ENCODE results near the gene AGFG1. TPM values are rescaled to one million over a fixed set of nuclear protein-coding genes. Genes with fewer than 3 reads are reported as not detected.

AGFG1 gene
- total RNA-seq, 2 donors from 2014 or later, result 85.9 to 89.4 TPM

DNA sequence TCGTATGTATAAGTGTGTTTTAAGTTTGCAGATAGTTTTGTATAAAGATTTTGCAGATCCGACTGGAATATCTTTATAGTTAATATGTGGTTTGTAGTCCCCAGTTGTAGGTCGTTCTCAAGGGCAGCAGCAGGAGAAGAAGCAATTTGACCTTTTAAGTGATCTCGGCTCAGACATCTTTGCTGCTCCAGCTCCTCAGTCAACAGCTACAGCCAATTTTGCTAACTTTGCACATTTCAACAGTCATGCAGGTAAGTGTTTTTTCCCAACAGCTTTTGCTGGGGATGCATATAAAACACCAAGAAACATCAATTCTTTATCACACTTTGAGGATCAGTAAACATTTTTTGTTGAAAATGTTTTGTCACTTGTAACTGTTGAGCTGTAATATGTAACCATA lies 52.7 kb downstream of the AGFG1 start:
- Histone ChIP-seq H3K36me3 (peaks cover 5% of the 10 kb centered on the region), H3K9me3 (no peaks in the 10 kb centered on the region), H3K4me1 (ENCODE audit: control insufficient read depth in 1 of 2, low read depth in 2 of 2) (peaks cover 0 to 7% of the 10 kb centered on the region in 2 donors), H3K4me3 (no peak overlapping the region), H3K27ac (no peak overlapping the region), H3K27me3 (replicated peaks; ENCODE audit: insufficient read depth) (no peaks in the 10 kb centered on the region)
- ATAC-seq (ENCODE audit: insufficient number of reproducible peaks, low FRiP score, low read depth) (no peak), DNase-seq (ENCODE audit: low spot score) (no peak)
- TF ChIP-seq, protein P1, sequence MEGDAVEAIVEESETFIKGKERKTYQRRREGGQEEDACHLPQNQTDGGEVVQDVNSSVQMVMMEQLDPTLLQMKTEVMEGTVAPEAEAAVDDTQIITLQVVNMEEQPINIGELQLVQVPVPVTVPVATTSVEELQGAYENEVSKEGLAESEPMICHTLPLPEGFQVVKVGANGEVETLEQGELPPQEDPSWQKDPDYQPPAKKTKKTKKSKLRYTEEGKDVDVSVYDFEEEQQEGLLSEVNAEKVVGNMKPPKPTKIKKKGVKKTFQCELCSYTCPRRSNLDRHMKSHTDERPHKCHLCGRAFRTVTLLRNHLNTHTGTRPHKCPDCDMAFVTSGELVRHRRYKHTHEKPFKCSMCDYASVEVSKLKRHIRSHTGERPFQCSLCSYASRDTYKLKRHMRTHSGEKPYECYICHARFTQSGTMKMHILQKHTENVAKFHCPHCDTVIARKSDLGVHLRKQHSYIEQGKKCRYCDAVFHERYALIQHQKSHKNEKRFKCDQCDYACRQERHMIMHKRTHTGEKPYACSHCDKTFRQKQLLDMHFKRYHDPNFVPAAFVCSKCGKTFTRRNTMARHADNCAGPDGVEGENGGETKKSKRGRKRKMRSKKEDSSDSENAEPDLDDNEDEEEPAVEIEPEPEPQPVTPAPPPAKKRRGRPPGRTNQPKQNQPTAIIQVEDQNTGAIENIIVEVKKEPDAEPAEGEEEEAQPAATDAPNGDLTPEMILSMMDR (IDR thresholded peaks at IDR 0.05), result no peak

DNA sequence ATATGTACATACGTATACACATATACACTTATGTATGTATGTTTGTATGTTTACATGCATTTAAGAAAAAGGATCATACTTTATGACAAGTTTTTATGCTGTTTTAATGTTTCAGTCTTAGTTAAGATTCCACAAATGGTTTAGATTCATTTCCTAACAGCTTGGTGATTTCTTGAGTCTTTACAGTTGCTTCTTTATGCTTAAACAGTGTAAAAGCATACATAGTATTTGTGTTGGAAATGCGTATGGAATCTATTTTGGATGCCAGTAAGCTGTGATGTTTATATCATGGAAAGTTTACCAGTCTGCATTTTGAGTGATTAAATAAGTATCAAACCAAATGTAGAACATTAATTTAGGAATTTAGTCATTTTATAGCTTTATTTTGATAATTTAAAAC lies 55.4 kb downstream of the AGFG1 start:
- Histone ChIP-seq H3K36me3 (peaks cover 5% of the 10 kb centered on the region), H3K4me3 (no peak overlapping the region), H3K4me1 (ENCODE audit: control insufficient read depth in 1 of 2, low read depth in 2 of 2) (no peaks in the 10 kb centered on the region), H3K27ac (no peak overlapping the region), H3K9me3 (no peaks in the 10 kb centered on the region), H3K27me3 (replicated peaks; ENCODE audit: insufficient read depth) (no peaks in the 10 kb centered on the region)
- ATAC-seq (ENCODE audit: insufficient number of reproducible peaks, low FRiP score, low read depth), result no peak
- no peak for DNase-seq (ENCODE audit: low spot score)
- TF ChIP-seq, protein P1 (IDR thresholded peaks at IDR 0.05), result no peak

DNA sequence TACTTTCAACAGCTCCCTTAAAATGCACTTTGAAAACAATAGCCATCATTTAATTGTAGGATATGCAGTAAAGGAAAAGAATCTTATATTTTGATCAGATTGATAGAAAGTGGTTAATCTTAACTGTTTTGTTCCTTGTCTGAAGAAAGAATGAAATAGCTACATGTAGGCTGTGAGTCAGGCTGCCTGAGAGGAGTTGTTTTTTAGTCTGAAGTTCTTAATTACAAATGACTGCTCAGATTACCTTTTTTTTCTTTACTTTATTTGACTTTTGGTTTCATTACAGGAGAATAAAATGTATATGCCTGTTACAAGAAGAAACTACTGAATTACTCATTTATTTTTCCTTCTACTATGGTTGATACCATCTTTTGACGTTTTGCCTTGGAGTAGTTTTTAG lies 56.8 kb downstream of the AGFG1 start:
- no peak overlapping the region for H3K4me3 ChIP-seq
- H3K36me3 ChIP-seq, result peaks cover 13% of the 10 kb centered on the region

DNA sequence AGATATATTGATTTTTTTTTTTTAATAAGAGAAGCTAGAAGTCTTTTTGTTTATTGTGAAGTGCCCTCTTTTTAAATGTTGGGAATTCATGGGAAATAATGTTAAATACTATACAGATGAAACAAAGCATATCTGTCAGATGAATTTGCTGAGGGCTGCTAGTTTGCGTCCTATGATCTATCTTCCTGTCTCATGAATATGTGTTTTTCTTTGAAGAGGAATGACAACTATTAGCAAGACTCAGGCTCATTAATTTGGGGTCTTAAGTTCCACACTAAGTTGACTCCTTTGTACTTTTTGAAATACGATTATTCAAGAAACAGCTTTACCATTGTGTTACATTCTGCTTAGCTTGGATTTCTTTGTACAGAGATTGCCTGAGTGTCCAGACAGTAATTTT lies 57.9 kb downstream of the AGFG1 start:
- peaks cover 8% of the 10 kb centered on the region for H3K36me3 ChIP-seq

More for the DNA sequence above, 56.8 kb downstream of the AGFG1 start:
- Histone ChIP-seq H3K27me3 (replicated peaks; ENCODE audit: insufficient read depth) (no peaks in the 10 kb centered on the region), H3K4me1 (ENCODE audit: control insufficient read depth in 1 of 2, low read depth in 2 of 2) (no peaks in the 10 kb centered on the region), H3K9me3 (no peaks in the 10 kb centered on the region), H3K27ac (no peak overlapping the region)
- no peak for DNase-seq (ENCODE audit: low spot score)
- ATAC-seq (ENCODE audit: insufficient number of reproducible peaks, low FRiP score, low read depth), result no peak
- TF ChIP-seq, protein P1 (IDR thresholded peaks at IDR 0.05), result no peak

DNA sequence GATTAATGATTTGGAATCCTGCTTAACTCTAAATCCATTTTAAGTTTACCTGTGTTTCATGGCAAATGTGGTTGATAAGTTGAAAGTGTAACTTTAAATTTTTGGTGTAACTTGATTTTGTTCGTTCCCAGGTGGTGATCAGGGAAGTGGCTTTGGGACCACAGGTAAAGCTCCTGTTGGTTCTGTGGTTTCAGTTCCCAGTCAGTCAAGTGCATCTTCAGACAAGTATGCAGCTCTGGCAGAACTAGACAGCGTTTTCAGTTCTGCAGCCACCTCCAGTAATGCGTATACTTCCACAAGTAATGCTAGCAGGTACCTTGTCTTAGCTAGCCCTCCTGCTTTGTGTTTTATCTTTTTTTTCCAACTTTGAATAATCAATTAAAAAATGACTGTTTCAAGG lies 62.8 kb downstream of the AGFG1 start:
- no peaks in the 10 kb centered on the region for H3K9me3 ChIP-seq
- TF ChIP-seq, protein P1 (IDR thresholded peaks at IDR 0.05), result no peak
- H3K27me3 ChIP-seq (replicated peaks; ENCODE audit: insufficient read depth), result no peaks in the 10 kb centered on the region
- no peaks in the 10 kb centered on the region for H3K4me1 ChIP-seq (ENCODE audit: control insufficient read depth in 1 of 2, low read depth in 2 of 2)
- DNase-seq (ENCODE audit: low spot score), result no peak
- ATAC-seq (ENCODE audit: insufficient number of reproducible peaks, low FRiP score, low read depth), result no peak
- H3K27ac ChIP-seq, result no peak overlapping the region
- H3K4me3 ChIP-seq, result no peak overlapping the region
- peaks cover 20% of the 10 kb centered on the region for H3K36me3 ChIP-seq

More for the DNA sequence above, 57.9 kb downstream of the AGFG1 start:
- no peak overlapping the region for H3K4me3 ChIP-seq
- H3K27ac ChIP-seq, result no peak overlapping the region
- no peaks in the 10 kb centered on the region for H3K27me3 ChIP-seq (replicated peaks; ENCODE audit: insufficient read depth)
- ATAC-seq (ENCODE audit: insufficient number of reproducible peaks, low FRiP score, low read depth) (no peak), DNase-seq (ENCODE audit: low spot score) (no peak)
- H3K9me3 ChIP-seq, result no peaks in the 10 kb centered on the region
- TF ChIP-seq, protein P1 (IDR thresholded peaks at IDR 0.05), result no peak
- H3K4me1 ChIP-seq (ENCODE audit: control insufficient read depth in 1 of 2, low read depth in 2 of 2), result no peaks in the 10 kb centered on the region
